Activated B cell treated with CpG ODN at 0.5 μM for 24 hours (primary cell): Measurements from ENCODE around the gene SYNDIG1. TPM values are rescaled to one million over a fixed set of nuclear protein-coding genes. Genes with fewer than 3 reads are reported as not detected.
"Not testable (repeated sequence)": the region's sequence is repeated elsewhere in the genome, so short reads cannot be mapped to it uniquely, and the experiment has no call there.

Experiments used
- ATAC-seq: fragments of 200-7000 bp; cut with Tn5 transposase; one replicate; pipeline ENCODE4 v1.10.0; 2021; ENCODE audit warnings: low read depth, mild to moderate bottlenecking, moderate library complexity
- CTCF ChIA-PET: fragments of 350-600 bp; sonication (Branson Sonifier 250); formaldehyde crosslinking; loops from one replicate; lab custom pipeline; 2021; ENCODE audit warnings: antibody characterized with exemption; lab: Charles Lee
- POLR2A ChIA-PET: fragments of 350-600 bp; sonication (Branson Sonifier 250); formaldehyde crosslinking; loops from one replicate; lab custom pipeline; 2021; ENCODE audit warnings: antibody characterized with exemption; lab: Charles Lee
- DNase-seq: peaks from one replicate; pipeline ENCODE4 v3.0.0; 2022
- H3K27ac Mint-ChIP-seq: one replicate; pipeline ENCODE4 v1.8.0; 2020; ENCODE audit warnings: mixed read lengths
- H3K27me3 Mint-ChIP-seq: one replicate; pipeline ENCODE4 v1.8.0; 2021; ENCODE audit warnings: mixed read lengths
- H3K36me3 Mint-ChIP-seq: one replicate; pipeline ENCODE4 v1.8.0; 2021; ENCODE audit warnings: low read depth, mixed read lengths
- H3K4me1 Mint-ChIP-seq: one replicate; pipeline ENCODE4 v1.8.0; 2021; ENCODE audit warnings: mixed read lengths
- H3K4me3 Mint-ChIP-seq: one replicate; pipeline ENCODE4 v1.8.0; 2020; ENCODE audit warnings: mild to moderate bottlenecking, mixed read lengths
- H3K9me3 Mint-ChIP-seq: one replicate; pipeline ENCODE4 v1.8.0; 2020; ENCODE audit warnings: mixed read lengths
- intact Hi-C: fragments of 100-400 bp; cut with micrococcal nuclease; formaldehyde crosslinking; loops from one replicate; pipeline ENCODE4 v1.15.1; 2024
- total RNA-seq: library from RNA; stranded (reverse); gene quantifications from 2 replicates; pipeline ENCODE4 v1.2.3, GENCODE V29; 2022
- TF ChIP-seq, protein P1 (sequence below): fragments of 200-600 bp; IDR thresholded peaks from one replicate; pipeline ENCODE4 v1.8.0; 2022; ENCODE audit warnings: antibody characterized with exemption, mild to moderate bottlenecking

Gene SYNDIG1
- total RNA-seq, 1 donor from 2014 or later, result not detected

DNA sequence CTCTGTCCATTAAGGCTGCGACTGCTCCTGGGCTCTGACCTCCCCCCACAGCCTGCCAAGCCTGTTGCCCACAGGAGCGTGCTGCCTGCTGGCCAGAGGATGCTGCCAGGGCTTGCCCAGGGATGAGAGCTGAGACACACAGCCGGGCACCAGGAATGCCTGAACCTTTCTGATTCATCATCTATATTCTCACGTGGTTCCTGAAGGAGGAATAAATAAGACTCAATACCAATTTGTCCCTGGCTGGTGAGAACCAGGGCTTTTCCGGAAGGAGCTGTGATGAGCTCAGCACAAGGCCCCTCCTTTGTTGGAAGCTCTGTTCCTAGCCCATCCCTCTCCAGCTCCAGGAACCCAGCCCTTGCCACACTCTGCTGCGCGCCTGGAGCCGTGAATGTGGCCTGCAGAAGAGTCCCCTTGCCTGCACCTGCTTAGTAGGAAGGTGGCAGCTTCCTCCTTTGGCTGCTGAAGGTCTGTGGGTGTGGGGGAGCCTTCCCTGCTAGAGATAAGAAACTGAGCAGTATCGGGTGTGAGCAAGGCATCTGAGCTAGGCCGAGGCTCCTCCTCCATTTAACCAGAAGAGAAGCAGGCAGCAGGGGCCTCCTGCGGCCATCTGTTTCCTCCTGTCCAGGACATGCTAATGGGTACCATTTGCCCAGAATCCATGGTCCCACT is 37.9 kb downstream of the SYNDIG1 start:
- Mint-ChIP-seq H3K27me3 (peaks cover 1% of the 10 kb centered on the region), H3K36me3 (no peaks in the 10 kb centered on the region), H3K9me3 (no peaks in the 10 kb centered on the region), H3K4me1 (no peaks in the 10 kb centered on the region), H3K27ac (no peak overlapping the region), H3K4me3 (no peak overlapping the region)
- intact Hi-C loops, result no loop called here
- ATAC-seq, result no peak
- TF ChIP-seq, protein P1, sequence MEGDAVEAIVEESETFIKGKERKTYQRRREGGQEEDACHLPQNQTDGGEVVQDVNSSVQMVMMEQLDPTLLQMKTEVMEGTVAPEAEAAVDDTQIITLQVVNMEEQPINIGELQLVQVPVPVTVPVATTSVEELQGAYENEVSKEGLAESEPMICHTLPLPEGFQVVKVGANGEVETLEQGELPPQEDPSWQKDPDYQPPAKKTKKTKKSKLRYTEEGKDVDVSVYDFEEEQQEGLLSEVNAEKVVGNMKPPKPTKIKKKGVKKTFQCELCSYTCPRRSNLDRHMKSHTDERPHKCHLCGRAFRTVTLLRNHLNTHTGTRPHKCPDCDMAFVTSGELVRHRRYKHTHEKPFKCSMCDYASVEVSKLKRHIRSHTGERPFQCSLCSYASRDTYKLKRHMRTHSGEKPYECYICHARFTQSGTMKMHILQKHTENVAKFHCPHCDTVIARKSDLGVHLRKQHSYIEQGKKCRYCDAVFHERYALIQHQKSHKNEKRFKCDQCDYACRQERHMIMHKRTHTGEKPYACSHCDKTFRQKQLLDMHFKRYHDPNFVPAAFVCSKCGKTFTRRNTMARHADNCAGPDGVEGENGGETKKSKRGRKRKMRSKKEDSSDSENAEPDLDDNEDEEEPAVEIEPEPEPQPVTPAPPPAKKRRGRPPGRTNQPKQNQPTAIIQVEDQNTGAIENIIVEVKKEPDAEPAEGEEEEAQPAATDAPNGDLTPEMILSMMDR, result no peak
- no peak for DNase-seq
- POLR2A ChIA-PET, result no interaction called here
- CTCF ChIA-PET, result no interaction called here

DNA sequence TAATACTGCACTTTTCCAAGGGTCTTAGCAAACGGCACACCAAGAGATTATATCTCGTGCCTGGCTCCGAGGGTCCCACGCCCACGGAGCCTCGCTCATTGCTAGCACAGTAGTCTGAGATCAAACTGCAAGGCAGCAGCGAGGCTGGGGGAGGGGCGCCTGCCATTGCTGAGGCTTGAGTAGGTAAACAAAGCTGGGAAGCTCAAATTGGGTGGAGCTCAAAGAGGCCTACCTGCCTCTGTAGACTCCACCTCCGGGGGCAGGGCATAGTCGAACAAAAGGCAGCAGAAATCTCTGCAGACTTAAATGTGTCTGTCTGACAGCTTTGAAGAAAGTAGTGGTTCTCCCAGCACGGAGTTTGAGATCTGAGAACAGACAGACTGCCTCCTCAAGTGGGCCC is 43.0 kb downstream of the SYNDIG1 start:
- H3K27ac Mint-ChIP-seq, H3K36me3 Mint-ChIP-seq, H3K4me1 Mint-ChIP-seq, intact Hi-C loops, ATAC-seq, H3K27me3 Mint-ChIP-seq, CTCF ChIA-PET, POLR2A ChIA-PET, H3K9me3 Mint-ChIP-seq, H3K4me3 Mint-ChIP-seq, DNase-seq: not testable (repeated sequence)

DNA sequence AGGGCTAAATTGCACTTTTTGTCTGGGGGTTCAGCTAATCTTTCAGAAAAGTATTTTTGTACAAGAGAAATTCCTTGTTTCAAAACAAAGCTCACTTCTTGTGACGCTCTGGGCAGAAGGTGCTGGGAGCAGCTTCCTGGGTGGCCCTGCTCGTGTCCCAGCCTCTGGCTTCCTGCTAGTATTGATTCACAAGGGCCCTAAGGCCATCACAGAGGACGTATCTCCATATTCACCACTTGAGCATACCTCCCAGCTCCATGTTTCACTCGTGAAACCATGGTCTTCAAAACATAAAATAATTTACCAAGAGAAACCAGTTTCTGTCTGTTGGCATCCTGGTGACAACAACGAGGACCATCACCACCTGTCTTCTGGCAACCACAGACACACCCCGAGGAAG is 49.1 kb downstream of the SYNDIG1 start:
- POLR2A ChIA-PET, result no interaction called here
- Mint-ChIP-seq H3K36me3 (no peaks in the 10 kb centered on the region), H3K4me1 (no peaks in the 10 kb centered on the region), H3K27ac (no peak overlapping the region), H3K9me3 (peaks cover 3% of the 10 kb centered on the region), H3K27me3 (no peaks in the 10 kb centered on the region), H3K4me3 (no peak overlapping the region)
- CTCF ChIA-PET, result no interaction called here
- TF ChIP-seq, protein P1, result no peak
- DNase-seq (no peak), ATAC-seq (no peak)
- intact Hi-C loops, result no loop called here

DNA sequence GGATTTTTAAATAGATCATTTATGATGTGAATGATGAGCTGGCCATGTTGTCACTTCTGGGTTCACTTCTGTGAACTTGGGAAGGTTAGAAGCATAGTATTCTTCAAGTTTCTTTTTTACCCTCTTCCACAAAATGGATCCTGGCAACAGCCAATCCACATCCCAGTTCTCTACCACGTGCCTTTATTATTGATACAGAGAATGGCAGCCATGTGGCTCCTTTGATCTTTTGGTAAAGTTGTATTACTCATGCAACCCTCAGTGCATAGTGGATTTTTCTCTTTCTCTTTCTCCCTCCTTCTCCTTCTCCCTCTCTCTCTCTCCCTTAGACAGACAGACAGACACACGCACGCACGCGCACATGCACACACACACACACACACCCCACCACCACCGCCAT is 50.0 kb downstream of the SYNDIG1 start:
- POLR2A ChIA-PET, result no interaction called here
- H3K36me3 Mint-ChIP-seq, result no peaks in the 10 kb centered on the region
- no peak overlapping the region for H3K27ac Mint-ChIP-seq
- H3K9me3 Mint-ChIP-seq, result peaks cover 3% of the 10 kb centered on the region
- intact Hi-C loops, result no loop called here
- no peaks in the 10 kb centered on the region for H3K4me1 Mint-ChIP-seq
- ATAC-seq (no peak), DNase-seq (no peak)
- TF ChIP-seq, protein P1, result no peak
- no peaks in the 10 kb centered on the region for H3K27me3 Mint-ChIP-seq
- H3K4me3 Mint-ChIP-seq, result no peak overlapping the region
- CTCF ChIA-PET, result no interaction called here

DNA sequence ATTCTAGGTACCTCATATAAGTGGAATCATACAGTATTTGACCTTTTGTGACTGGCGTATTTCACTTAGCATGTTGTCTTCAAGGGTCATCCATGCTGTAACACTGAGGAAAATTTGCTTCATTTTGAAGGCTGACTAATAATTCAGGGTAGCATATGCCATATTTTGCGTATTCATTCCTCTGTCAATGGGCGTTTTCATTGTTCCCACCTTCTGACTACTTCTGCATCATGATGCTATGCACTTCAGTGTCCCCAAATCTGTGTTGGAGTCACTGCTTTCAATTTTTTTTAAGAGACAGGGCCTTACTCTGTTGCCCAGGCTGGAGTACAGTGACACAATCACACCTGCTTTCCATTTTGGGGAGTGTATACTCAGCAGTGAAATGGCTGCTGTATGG is 51.6 kb downstream of the SYNDIG1 start:
- no peaks in the 10 kb centered on the region for H3K36me3 Mint-ChIP-seq
- intact Hi-C loops, result no loop called here
- H3K9me3 Mint-ChIP-seq, result peaks cover 3% of the 10 kb centered on the region
- no peak overlapping the region for H3K27ac Mint-ChIP-seq
- H3K27me3 Mint-ChIP-seq, result no peaks in the 10 kb centered on the region
- TF ChIP-seq, protein P1, result no peak
- no peak overlapping the region for H3K4me3 Mint-ChIP-seq
- DNase-seq (no peak), ATAC-seq (no peak)
- CTCF ChIA-PET, result no interaction called here
- POLR2A ChIA-PET, result no interaction called here
- no peaks in the 10 kb centered on the region for H3K4me1 Mint-ChIP-seq
